HG03097 (cell line): Measurements from ENCODE around the gene RAPGEF5.
A peak's percentile ranks its signal among the peaks of the same experiment; 100 is the strongest.

Experiments
- ATAC-seq: cut with Tn5 transposase; IDR thresholded peaks from one replicate; pipeline ENCODE4 v1.9.1; 2021; ENCODE audit not compliant: unreplicated experiment, low FRiP score

RAPGEF5 gene

DNA sequence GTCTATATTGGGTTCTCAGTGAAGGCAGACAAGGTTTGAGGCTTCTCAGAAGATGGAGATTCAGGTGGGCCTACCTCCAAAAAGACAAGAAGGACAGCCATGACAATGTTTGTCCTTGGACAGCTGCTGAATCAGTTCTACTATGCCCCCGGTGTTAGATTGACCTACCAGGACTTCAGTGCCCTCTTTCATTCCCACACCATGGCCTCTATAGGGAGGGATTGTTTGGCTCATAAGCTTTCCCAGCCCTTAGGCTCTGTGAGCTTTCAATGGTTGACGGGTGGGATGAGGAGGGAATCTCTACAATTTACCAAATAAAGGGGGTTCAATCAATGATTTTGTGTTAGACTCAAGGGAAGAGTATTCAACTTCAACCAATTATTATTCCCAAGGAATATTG is 23.4 kb upstream of the RAPGEF5 start:
- no peak for ATAC-seq

DNA sequence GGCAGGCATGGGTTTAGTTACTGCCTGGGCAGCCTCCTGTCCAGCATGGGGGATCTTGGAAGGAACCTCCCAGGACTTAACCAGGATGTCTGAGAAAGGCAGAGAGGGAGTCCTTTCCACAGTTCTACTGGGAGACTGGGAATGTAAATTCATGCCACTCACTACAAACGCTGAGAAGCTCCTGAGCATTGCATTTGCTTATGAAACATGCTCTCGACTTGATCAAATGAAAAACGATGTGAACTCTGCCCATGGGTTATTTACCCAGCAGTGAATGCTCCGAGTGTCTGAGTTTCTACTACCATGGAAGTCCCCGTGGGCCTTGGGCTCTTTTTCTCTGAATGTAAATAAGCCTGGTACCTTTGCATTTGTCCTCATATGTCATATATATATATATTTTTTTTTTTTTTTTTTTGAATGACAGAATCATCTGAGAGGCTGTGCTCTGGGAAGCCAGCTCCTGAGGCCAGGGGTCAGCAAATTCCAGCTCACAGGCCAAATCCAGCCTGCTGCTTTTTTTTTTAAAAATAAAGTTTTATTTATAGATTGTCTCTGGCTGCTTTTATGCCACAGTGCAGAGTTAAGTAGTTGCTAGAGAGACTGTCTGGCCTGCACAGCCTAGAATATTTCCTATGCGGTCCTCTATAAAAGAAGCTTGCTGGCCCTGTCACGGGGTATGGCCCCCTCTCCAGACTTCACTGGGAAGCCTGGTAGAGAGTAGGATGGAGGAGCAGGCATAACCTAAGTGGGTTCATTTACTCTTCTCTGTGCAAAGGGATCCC is 21.4 kb upstream of the RAPGEF5 start:
- no peak for ATAC-seq

DNA sequence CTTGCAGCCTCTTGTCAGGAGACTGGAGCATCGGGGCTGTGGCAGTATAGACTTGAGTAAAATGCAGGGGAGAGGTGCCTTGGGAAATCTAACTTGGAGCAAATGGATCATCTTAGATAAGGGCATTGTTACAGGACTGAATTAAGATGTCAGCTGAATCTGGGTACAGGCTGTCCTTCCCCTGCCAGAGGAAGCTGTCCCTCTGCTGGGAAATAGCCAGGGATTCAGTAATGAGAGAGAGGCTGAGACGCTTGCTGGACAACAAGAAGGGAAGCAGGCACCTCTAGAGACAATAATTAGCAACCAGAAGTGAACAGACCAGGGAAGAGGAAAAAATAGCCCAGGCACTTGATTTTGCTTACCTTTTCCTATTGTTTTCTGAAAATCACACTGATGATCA is 20.7 kb upstream of the RAPGEF5 start:
- no peak for ATAC-seq

DNA sequence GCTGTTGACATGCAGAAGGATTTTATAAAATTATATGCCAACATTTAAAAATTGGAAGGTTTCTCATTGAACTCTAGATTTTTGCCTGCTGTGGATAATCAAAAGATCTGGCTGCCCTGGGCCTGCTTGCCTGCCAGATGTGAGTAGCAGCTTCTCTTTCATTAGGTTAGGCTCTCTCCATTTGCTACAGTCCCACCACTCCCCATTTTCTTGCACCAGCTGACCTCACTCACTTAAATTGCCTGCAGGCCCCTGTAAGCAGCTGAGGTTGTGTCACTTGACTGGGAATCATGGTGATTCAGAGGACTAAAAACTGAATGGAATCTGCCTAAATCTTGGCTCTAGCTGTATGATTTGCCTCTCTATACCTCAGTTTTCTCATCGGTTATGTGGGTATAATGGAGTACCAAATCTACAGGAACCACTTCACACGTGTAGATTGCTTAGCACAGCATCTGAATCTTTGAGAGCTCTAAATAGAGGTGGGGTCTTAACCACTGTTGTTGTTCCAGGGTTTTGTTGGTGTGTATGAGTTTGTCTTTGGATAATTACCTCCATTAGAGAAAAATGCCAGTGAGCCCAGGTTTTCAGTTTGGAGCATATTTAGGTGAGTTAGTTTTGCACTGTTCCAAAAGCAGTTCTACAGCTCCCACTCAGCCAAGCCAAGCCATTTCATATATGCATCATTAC is 18.6 kb upstream of the RAPGEF5 start:
- ATAC-seq: no peak

DNA sequence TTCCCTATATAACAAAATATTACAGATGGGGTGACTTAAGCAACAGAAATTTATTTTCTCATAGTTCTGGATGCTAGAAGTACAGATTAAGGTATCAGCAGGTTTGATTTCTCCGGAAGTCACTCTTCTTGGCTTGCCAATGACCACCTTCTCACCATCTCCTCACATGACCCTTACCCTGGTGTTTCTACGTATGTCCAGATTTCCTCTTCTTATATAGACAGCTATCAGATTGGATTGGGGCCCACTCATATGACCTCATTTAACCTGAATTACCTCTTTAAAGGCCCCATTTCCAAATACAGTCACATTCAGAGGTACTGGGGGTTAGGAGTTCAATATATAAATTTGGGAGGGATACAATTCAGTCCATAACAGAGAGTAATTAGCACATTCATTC is 17.0 kb upstream of the RAPGEF5 start:
- no peak for ATAC-seq

DNA sequence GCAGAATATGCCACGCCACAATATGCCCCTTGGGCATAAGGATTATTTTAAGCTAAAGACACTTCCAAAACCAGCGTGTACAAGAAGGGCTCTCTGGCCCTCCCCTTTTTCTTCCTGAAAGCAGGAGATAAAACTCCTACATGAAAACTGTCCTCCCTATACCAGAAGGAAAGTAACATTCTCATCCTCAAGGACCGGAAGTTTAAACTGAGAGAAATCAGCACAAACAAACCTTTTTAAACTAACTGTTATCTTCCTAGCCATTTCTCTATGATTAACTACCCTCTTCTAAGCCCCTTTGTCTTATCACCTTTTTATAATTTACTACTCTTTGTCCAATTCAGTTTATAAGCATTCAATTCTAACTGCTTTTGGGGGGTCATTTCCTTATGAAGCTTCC is 16.4 kb upstream of the RAPGEF5 start:
- no peak for ATAC-seq

DNA sequence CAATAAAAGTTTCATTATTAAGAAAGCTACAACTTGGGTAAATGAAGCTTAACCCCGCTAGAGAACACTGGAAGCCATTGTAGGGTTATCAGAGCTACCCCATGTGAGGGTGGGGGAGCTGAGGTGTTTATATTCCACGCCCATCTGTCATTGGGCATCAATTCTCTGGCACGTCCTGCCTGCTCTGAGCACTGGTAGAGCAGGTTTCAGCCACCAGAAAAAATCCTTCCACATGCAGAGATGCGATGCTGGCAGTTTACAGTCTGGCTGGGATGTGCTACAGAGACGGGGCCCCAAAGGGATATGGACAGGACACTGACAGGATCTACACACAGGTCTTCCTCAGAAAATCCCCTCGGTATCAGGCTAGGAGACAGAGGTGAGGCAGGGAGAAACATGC is 15.9 kb upstream of the RAPGEF5 start:
- ATAC-seq: no peak

DNA sequence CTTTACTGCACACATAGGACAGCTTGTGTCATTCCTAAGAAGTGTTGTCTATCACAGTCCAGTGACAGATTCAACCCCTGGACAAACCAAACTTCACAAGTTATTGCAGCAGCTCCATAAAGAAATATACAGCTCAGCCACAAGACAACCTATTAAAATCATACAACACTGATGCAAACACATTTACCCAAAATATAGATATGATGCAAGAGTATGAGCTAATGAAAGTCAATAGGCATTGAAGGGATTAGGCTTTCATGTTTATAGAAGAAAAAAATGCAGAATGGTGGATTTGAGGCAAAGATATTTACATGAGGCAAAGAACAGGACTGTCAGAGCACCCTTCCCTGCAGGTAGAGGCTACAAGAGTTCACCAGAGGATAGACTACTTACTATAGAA is 14.9 kb upstream of the RAPGEF5 start:
- ATAC-seq: no peak

DNA sequence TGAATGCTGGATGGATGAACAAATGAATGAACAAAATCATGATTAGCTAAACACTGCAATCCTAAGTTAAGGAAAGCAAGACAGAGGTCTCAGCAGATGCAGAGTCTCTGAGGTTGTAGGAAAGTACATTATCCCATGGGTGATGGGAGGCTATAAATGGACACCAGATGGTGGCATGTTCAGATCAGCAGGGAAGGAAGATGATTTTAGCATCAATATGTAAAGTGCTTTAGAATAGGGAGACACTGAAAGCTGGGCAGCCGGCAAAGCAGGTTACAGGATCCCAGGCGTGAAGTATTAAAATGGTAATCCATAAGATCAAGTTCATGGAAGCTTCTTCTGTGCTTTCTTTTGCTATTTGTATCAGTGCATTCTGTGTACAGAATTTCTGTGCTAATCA is 7.9 kb upstream of the RAPGEF5 start:
- ATAC-seq: no peak

DNA sequence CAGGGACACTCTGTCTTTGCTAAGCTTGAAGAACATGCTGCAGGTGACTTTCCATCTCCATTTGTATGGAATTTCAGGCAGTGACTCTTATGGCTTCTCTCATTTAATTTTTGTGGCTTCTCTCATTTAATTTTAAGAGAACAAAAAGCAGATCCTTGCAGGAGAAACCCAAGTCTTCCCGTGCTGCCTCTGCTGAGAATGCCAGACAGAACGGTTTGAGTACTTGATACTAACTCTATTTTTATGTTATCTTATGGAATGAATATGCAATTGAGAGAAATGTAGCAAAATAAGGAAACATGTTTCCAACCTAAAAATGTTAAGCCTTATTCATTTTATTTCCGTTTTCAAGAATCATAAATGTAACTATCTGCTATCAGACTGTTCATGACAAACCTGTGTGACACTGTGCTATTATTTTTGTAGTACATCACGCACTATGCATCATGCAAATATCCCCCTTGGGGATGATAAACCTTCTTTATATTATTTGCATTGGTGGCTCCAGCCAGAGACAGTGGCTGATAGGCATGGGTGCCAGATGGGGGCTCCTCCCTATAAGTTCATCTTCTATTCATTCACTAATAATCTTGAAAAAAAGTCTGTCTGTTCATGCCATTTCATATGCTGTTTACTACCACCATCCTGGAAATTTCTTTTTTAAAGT is 6.9 kb upstream of the RAPGEF5 start:
- no peak for ATAC-seq

DNA sequence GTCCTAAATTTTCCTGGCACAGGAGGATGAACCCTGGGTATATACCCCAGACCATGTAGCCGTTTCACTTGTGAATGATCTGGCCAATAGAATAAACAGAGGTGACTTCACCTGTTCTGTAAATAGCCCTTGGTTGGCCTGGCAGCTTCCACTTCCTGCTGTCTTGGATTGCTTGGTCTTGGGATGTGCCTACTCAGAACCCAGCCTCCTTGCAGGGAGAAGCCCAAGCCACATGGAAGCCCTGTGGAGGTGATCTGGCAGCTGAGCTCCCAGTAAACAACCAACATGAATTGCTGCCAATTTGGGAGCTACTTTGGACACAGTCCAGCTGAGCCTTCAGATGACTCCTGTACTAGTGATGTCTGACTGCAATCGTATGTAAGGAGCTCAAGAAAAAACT is 4.8 kb upstream of the RAPGEF5 start:
- ATAC-seq: no peak

DNA sequence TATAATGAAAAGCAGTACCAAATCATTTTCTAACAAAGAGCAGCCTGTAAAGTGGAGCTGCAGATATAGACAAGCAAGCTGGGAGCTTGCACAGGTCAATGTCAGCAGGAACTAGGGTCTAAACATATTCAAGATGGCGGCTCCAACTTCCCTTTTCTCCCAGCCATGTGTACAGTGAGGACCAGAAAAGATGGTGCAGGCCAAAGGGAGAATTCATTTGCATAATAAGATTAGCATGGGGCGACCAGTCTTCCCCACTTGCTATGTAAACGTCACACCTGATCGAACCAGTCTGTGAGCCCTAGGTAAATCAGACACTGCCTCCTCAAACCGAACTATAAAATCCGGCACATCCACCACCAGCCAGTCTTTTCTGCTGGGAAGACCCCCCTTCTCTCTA is 4.4 kb upstream of the RAPGEF5 start:
- ATAC-seq: no peak

DNA sequence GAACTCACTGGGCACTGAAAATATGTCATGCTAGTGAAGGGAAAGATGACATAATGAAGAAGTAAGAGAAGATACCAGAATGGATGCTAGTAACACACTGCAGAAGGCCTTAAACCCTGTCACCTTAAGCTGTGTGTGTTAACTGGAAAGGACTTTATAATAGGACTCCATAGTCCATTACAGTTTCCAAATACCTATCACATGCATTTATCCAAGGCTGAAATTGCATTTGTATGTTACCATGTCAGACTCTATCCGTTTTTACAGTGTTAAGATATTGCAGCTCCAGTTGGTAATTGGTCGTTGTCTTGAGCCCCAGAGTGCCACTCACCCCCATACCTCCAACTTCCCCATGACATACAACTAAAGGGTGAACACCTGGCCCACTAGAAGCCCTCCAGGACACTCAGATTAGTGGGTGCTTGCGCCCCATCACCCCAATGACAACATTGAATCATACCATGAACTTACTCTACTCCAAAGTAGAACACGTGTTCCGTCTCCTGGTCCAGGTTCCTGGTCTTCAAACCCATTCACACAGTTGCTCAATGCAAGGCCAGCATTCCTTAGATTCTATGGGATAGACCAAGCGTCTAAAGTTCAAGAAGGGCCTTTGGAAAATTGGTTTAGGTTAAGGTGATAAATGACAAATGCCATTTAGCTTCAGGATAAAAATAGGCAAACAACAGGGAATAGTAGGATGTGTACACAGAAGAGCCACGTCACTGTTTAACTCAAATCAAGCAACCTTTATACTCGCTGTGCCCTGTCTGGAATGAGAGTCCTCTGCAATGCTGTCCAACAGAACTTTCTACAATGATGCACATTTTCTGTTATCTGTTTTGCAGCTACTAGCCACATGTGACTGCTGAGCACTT is 2.1 kb upstream of the RAPGEF5 start:
- ATAC-seq: no peak

DNA sequence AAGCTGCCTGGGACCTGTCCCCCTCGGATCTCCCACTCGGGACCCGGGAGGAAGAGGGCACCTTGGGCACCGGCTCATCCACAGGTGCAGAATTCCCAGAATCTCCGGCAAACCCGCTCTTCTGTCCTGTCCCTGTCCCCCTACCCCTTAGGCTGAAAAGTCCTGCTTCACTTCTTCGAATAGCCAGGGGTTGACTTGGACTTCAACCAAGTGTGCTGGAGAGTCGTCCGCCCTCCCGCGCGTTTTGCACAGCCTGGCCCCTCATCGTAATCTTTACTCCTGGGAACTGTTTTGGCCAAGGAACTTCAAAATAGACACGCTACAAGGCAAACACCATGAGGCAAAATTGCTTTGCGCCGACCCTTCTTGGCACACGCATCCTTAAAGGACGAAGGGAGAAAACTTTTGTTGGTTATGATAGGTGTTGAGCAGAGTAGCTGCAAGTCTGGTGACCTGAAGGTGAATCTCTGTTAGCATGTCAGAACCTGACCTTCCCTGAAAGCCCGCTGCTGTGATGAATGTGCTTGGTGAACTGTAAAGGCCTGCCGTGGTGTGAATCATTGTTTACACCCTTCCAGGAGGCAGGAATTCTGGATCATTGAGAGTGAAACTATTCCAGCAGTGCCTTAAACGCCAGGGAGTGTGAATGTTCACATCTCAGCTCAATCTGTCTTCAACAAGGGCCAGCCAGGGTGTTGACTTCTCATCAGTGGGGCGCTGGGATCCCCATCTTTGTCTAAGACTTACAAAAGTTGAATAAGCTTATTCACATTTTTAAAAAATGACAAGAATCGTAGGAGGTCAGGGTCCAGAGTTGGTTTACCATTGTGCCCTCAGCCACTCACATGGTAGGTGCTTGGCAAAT is 589 bp upstream of the RAPGEF5 start:
- ATAC-seq: no peak

DNA sequence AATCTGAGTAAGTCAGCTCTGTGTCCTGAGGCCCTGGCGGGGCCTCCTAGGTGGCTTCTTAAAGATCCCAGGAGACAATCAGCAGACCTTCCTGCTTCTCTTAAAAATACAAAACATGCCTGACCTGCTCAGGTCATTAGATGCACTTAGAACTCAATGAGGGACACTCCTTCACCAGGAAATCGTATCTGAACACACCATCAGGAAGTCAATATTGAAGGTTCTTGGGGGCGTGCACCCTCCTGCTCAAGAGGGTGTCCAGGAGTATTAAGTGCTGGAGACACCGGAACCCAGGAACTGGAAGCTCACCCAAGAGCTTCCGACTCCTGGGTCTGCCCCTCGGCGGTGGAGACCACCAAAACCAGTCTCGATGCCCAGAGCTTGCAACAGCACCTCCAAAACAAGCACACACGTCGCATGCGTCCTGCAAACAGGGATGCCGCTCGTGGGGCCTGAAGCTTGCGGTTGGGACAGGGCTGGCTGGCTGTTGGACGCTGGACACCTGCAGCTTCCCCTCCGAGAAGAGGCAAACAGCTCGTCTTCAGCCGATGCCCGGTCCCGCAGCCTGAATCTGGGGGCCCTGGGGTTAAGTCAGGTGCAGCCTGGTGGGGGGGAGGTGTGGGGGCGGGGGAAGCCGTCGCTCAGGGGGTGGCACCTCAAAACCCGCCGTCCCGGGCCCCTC is 803 bp downstream of the RAPGEF5 start:
- no peak for ATAC-seq

DNA sequence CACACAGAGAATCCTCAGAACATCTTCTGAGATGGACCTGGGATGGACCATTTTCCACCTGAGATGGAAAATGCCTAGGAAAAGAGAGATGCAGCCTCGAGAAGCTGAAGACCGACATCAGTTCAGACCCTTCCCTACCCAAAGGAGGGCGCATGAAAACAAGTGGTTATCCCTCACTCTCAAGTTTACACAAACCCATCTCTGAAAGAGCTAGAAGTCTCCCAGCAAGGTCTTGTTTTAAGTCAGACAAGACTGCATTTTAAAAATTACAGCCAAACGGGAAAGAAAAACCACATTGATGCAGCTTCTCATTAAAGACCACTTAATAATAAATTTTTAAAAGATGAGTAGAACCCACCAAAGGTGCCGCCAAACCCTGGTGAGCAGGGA is 1.3 kb downstream of the RAPGEF5 start:
- no peak for ATAC-seq

DNA sequence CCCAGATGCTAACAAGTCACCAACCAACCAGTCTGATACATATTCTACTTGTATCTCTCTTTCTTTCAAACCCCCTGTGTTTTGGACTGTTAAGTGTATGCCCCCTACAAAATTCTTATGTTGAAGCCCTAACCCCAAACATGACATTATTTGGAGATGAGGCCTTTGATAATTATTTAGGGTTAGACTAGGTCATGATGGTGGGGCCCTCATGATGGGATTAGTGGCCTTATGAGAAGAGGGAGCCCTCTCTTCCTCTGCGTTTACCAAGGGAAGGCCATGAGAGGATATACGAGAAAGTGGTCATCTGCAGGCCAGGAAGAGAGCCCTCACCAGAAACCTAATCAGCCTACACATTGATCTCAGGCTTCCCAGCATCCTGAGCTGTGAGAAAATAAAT is 2.5 kb downstream of the RAPGEF5 start:
- no peak for ATAC-seq

DNA sequence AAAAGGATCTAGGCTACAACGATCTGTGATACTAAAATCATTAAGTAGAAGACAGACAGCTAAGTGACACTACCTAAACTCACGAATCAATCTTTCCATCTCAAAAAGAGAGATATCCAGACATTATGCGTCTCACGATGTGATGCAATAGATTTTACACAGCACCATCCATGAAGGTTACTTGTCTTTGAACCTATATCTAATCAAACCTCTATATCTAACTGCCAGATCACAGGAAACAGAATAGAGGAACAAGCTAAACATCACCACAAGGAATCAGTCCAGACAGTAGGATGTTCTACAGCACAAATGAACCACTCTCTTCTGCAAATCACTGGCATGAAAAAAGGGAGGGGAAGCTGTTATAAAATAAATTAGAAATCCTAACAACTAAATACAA is 4.1 kb downstream of the RAPGEF5 start:
- ATAC-seq: no peak

DNA sequence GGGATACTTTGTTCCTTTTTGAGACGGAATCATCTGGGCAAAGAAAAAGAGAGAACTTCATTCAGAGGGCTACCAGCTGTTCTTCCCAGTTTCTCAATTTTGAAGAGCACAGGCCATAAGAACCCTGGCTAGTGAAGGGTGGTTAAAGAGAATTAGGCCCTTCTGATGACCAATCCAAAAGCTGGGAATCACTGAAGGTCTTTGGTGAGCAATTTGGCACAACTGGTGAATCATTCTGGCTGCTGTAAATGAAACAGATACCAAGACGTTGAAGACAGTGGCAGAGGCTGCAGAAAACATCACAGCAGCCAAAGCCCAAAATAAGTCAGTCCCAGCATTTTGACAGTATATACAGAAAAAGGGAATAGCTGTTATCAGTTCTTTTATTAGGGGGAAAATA is 5.1 kb downstream of the RAPGEF5 start:
- no peak for ATAC-seq

DNA sequence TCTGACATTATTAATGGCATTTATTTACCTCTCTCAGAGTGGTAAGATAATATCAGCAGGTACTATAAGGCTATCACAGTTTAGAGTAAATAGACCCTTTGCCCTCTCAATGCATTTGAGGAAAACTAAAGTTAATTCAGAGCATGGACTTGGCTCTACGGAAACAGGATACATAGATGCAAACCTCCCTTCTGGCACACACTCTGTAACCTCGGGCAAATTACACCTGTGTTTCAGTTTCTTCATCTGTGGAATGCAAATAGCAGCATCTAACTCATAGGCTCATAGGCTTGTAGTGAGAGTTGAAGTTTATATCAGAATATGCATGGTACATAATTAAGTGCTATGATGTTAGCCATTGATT is 5.6 kb downstream of the RAPGEF5 start:
- ATAC-seq: peak; percentile 53
